ENCODE data around the gene PLEKHF1.

PLEKHF1 gene

GRCh38 chr19:29678484-29679106 is 13.3 kb downstream of the PLEKHF1 start:
- no peak for DNase-seq (ENCODE audit: low read depth)

DNA sequence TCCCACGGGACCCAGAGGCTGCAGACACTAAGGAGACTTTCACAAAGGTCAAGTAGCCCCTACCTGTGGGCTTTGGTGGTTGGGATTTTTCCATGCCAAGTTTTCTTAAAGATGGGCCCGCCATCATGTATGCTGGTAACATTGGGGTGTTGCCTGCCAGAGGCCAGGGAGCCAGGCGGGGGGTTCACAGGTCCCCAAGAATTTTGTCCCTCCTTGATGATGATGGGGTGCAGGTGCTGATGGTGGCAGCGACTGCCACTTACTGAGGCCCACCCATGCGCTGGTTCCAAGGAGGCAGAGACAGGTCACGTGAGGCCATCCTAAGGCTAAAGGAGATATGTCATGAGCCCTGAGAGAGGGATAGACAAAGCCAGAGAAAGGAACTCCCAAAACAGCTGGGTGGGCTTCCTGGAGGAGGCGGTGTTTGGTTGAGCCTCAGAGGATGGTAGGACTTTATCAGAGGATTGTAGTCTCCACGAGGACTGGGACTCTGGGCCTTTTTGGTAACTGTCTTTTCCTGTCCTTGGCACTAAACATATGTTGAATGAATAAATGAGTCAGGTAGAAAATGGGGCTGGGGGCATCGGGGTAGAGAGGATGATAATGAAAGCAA is 14.4 kb downstream of the PLEKHF1 start:
- DNase-seq (ENCODE audit: low read depth) = no peak

DNA sequence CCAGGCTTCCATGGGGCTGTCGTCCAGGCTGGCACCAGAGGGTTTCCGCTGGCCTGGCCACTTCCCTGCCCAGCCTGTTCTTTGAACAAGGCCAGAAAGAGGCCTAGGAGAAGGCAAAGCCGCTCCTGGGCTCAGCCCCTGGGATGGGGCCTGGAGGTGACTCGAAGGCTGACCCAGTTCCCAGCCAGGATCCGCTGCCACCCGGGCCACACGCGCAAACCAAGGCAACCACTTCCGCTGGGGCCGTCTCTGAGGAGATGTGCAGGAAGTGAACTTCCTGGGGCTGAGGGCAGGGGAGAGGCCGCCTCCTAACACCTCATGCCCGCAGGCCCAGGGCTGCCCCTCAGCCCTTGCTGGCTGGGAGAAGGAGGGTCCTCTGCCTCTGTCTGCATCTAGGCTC is 15.2 kb downstream of the PLEKHF1 start:
- DNase-seq (ENCODE audit: low read depth) = peak; percentile 69

DNA sequence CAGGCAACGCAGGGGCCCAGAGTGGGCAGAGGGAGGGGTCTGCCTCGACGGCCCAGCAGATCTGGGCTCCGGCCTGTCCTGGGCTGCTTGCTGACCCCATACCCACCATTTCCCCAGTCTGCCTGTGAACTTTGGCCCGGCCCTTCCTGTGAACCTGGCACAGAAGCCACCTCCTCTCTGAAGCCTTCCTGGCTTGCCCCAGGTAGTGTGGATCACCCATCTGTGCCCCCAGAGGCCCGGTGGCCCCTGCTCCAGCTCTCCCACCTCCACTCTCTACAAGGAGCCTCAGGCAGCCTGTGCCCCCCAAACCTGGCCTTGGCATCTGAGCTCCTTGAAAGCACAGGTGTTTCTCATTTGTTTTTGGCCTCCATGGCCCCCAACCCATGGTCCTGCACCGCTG is 15.7 kb downstream of the PLEKHF1 start:
- no peak for DNase-seq (ENCODE audit: low read depth)

DNA sequence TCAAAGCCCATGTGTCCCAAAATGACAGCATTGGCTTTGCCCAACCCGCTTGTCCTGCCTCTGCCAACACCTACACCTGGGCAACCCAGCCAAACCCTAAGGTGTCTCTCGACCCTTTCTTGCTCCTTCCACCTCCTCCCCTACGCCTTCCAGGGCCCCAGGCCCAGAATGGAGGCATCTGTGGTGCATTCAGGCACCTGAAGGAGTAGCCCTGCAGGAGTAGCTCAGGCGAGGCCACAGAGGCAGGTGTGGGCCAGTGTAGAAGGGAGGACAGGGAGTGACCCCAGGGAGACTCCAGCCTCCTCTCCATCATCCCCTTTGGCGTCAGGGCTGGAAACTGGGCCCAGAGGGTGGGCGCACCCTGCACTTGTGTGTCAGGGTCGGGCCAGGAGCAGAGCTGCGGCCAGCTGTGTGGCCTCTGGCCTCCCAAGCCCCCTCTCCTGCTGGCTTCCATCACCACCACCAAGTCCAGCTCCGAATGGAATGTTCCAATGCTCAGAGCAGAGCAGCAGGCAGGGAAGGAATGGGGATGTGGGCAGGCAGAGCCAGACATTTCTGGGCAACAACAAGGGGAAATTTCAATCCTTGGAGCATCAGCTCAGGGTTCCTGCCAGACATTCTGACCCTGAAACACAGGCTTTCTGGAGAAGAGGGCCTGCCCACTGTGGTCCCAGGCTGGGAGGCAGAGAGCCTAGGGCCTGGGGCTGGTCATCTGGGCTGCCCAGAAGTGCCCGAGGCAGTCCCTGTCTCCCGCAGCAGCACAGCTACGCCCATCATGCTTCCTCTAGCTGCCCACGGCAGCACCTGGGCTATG is 16.4 kb downstream of the PLEKHF1 start:
- DNase-seq (ENCODE audit: low read depth) = no peak

DNA sequence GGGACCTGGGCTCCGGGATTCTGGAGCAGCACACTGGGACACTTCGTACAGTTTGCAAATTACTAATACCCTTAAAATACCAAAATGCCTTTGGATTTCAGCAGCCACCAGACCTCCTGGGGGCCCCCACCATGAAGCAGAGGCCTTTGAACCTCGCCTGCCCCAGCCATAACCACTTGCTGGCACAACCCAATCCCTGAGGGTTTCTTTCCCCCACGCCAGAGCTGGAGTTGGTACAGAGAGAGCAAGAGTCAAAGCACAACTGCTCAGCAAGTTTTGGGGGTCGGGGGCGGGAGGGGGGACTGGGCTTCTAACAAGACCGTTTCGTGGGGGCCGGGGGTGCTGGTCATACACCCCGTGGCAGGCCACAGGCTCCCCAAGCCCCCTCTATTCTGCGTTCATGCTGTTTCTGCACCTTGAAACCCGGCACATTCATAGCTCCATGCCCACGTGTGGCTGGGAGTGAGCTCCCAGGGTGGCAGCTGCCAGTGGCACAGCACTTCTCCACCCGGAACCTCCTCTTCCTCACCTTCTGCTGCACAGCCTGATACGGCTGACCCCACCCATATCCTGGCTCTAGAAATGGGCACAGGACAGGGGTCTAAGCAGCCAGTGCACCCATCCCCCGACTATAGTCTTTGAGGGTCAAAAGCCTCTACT is 17.1 kb downstream of the PLEKHF1 start:
- no peak for DNase-seq (ENCODE audit: low read depth)

DNA sequence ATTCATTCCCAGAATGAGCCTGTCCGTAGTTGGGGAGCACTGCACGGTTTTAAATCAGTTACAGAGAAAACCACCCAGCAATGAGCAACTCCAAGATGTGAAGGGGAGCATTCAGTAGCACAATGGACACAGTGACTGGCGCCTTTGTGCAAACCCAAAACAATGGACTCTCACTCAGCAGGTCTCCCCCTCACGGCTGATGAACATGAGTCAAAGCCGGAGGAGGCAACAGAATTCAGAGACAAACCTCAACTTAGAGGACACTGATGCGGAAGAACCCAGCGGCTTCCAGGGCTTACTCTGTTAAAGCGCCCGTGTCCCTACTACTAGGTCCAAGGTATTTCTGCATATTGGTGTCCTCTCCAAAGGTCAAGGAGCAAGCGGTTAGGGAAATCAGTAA is 17.7 kb downstream of the PLEKHF1 start:
- no peak for DNase-seq (ENCODE audit: low read depth)

DNA sequence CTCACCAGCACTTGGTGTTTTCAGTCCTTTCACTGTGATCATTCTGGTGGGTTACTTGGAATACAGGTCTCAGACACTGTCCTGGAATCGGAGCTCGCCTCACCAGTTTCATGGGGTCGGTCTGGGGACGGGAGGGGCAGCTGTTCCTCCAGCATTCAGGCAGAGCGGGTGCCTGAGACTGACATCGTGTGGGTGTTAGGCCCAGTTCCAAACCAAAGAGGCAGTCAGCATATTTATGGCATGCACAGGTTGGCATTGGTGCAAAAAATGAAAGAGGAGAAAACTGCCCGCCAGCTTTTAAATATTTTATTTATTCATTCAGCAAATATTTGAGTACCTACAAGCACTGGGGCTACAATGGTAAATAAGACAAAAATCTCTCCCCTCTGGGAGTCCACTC is 20.1 kb downstream of the PLEKHF1 start:
- DNase-seq (ENCODE audit: low read depth) = no peak

- DNase-seq (ENCODE audit: low read depth) = no peak
Measured at GRCh38 chr19:29686285-29686805, 21.1 kb downstream of the PLEKHF1 start.

- DNase-seq (ENCODE audit: low read depth) = no peak
Measured at GRCh38 chr19:29687244-29687896, 22.1 kb downstream of the PLEKHF1 start.

DNA sequence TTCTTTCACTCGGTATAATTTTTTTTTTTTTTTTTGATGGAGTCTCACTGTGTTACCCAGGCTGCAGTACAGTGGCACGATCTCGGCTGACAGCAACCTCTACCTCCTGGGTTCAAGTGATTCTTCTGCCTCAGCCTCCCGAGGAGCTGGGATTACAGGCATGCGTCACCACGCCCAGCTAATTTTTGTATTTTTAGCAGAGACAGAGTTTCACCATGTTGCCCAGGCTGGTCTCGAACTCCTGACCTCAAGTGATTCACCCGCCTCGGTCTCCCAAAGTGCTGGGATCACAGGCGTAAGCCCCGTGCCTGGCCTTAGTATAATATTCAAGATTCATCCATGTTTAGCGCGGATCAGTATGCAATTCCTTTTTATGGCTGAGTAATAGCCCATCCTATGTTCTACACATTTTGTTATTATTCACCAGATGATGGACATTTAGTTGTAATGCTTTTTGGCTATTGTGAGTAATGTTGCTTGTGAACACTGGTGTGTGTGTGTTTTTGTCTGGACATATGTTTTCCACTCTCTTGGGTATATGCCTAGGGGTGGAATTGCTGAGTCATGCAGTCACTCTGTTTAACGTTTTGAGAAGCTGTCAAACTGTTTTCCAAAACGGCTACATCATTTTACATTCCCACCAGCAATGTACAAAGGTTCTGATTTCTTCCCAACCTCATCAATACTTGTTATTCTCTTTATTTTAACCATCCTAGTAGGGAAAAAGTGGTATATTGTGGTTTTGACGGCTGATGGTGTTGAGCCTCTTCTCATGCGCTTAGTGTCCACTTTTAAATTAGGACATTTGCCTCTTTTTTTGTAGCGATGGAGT is 22.9 kb downstream of the PLEKHF1 start:
- no peak for DNase-seq (ENCODE audit: low read depth)

DNA sequence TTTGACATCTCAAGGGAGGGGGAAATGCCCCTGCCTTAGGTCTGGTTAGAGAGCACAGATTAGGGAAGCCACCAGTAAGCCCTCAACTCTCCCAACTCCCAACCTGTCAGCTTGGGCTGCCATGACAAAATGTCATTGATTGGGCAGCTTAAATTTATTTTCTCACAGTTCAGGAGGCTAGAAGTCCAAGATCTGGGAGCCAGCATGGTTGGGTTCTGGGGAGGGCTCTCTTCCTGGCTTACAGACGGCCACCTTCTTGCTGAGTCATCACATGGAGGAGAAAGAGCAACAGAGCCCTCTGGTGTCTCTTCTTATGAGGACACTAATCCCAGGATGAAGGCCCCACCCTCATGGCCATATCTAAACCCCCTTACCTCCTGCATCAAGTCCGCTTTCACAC is 25.6 kb downstream of the PLEKHF1 start:
- no peak for DNase-seq (ENCODE audit: low read depth)

DNA sequence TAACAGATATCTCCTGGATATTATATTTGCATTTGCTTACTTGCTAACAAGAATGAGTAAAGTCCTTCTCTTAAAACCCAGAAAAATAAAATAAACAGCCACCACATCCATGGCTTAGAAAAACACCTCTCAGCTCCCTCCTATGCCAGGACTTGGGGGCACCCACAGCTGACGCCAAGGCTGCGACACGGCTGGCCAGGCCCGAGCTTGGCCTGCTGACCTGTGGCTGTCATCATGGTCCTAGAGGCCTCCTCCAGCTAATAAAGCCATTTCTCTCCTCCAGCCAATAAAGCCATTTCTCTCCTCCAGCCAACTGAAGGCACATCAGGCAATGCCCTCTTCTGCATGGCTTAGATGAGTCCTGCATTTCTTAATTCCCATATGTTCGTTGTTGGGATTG is 28.9 kb downstream of the PLEKHF1 start:
- no peak for DNase-seq (ENCODE audit: low read depth)

DNA sequence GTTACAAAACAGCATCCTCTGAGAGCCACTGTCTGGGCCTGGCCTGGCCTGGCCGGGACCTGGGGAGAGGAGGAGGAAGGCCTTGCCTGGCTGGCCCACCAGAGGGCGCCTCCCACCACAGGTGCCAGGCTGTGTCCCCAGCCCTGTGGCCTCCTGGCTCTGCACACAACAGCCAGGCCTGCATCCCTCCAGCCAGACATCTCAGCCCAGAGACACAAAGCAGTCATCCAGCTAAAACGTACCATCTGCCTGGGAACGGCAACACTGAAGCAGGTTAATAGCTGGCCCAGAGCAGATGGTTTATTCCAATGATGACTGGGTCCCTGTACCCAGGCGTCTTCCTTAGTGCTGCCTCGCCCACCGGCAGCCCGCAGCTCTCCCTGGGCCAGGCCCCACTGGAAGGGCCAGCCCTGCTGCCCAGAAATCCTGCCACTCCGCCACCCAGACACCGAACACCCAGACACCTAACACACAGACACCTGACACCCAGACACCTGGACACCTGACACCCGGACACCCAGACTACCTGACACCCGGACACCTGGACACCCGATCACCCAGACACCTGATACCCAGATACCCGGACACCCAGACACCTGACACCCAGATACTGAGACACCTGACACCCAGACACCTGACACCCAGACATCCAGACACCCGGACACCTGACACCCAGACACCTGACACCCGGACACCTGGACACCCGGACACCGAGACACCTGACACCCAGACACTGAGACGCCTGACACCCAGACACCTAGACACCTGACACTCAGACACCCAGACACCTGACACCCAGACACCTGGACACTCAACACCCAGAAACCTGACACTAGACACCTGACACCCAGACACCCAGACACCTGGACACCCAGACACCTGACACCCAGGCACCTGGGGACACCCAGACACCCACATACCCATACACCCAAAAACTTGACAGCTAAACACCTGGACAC is 29.7 kb downstream of the PLEKHF1 start:
- DNase-seq (ENCODE audit: low read depth) = peak; percentile 76

DNA sequence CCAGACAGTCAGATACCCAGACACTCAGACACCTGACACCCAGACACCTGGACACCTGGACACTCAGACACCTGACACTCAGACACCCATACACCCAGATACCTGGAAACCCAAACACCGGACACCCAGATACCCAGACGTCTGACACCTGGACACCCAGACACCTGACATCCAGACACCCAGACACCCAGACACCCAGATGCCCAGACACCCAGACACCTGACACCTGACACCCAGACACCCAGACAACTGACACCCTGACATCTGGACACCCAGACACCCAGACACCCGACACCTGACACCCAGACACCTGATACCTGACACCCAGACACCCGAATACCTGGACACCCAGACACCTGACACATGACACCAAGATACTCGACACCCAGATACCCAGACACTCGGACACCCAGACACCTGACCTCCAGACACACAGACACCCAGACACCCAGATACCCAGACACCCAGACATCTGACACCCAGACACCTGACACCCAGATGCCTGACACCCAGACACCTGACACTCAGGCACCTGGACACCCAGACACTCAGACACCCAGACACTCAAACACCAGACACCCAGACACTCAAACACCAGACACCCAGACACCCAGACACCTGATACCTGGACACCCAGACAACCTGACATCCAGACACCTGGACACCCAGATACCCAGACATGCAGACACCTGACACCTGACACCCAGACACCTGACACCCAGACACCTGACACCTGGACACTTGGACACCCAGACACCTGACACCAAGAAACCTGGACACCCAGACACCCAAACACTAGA is 30.7 kb downstream of the PLEKHF1 start:
- DNase-seq (ENCODE audit: low read depth) = no peak

DNA sequence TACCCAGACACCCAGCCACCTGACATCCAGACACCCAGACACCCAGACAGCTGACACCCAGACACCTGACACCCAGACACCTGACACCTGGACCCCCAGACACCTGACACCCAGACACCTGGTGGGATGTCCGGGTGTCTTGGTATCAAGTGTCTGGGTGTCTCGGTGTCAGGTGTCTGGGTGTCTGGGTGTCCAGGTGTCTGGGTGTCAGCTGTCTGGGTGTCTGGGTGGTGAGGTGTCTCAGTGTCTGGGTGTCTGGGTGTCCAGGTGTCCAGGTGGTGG is 31.2 kb downstream of the PLEKHF1 start:
- DNase-seq (ENCODE audit: low read depth) = no peak

- no peak for DNase-seq (ENCODE audit: low read depth)
Measured at GRCh38 chr19:29697523-29698261, 32.4 kb downstream of the PLEKHF1 start.

DNA sequence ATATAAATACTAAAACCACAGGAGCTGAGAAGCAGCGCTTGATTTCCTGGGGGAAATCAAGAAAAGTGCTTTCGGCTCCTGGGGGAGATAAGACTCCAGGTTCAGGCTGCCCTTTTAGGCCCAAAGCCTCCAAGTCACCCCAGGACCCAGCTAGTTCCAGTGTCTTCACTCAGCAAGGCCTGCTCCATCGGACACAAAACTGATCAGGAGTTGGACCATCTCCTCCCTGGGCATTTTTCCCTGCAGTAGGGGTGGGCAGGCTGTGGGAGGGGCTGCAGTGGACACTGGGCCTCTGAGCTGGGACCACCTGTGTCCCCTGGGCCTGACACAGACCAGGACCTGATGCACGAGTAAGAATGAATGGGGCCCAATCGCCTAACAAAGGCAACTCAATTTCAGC is 34.6 kb downstream of the PLEKHF1 start:
- DNase-seq (ENCODE audit: low read depth) = no peak

GRCh38 chr19:29700498-29700897 is 35.2 kb downstream of the PLEKHF1 start:
- no peak for DNase-seq (ENCODE audit: low read depth)
